Occipital lobe (tissue), 2 donors: ENCODE measurements around the gene KIF6. TPM values are rescaled to one million over a fixed set of nuclear protein-coding genes. Genes with fewer than 3 reads are reported as not detected.

Source experiments
- DNase-seq: peaks from one replicate; lab custom pipeline; 2025; lab: John Stamatoyannopoulos, UW
- total RNA-seq: library from RNA; depleted of rRNA; stranded (reverse); fragments of >200 nt; gene quantifications from one replicate; pipeline ENCODE4 v1.2.3, GENCODE V29; 2014

The KIF6 gene
- total RNA-seq, 1 donor from 2014 or later, result 3.3 TPM

DNA sequence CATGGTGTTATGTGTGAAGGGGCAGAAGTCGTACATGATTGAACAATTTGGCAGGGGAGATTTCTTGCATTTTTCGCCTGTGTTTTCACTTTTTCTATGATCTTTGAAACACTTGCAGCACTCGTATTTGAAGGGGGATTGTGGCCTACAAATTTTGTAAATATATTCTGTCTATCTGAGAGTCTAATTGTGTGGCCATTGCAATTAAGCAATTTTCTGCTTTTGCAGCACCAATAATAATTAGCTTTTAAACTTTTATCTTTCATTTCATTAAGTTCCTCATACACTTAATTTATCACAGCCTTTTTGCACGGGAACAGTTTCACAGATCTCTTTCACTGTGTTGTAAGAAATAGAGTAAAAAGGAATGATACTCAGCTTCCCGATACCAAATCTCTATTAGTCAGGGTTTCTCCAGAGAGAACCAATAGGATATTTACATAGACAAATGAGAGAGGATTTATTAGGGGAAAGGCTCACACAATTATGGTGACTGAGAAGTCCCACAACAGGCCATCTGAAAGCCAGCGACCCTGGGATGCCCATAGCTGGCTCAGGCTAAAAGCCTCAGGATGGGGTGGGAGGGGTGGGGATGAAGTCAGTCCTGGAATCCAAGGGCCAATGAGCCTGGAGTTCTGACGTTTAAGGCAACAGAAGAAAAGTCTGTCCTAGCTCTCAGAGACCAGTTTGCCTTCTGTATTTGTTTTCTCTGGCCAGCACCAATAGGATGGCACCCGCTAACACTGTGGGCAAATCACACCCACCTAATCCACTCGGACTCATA, 58.3 kb downstream of the KIF6 start:
- no peak for DNase-seq

DNA sequence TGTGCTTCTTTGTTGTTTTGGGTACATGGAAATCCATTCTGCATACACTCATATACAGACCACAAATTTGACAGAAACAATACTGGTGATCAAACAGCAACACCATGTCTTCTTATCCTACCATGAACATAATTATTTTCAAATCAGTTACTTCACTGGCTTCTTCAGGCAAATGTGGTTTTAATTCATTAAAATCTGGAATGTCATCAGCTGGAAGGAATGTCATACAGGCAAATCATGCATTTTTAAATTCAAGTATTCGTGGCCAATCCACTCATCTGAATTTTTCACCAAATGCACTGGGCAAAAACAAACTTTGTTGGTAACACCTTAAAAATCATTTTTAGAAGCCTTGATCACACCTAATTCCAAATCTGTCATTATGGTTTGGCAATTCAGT, 59.3 kb downstream of the KIF6 start:
- no peak for DNase-seq

DNA sequence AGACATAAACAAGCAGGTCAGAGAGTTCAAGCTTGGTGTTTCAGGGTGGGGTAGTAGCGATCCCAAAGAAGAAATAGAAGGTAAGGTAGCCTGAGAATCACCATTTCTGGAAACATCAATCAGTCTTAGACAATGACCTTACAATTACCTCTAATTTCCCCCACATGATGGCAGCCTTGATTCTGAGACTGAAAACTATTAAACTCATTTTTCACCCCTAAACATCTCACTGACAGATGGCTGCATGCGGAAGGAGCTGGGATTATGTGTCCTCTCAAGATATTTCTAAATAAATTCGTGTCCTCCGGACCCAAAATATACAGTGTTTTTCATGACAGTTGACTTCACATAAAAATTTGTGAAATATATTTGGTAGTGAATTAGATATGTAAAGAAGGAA, 61.0 kb downstream of the KIF6 start:
- DNase-seq, result no peak

DNA sequence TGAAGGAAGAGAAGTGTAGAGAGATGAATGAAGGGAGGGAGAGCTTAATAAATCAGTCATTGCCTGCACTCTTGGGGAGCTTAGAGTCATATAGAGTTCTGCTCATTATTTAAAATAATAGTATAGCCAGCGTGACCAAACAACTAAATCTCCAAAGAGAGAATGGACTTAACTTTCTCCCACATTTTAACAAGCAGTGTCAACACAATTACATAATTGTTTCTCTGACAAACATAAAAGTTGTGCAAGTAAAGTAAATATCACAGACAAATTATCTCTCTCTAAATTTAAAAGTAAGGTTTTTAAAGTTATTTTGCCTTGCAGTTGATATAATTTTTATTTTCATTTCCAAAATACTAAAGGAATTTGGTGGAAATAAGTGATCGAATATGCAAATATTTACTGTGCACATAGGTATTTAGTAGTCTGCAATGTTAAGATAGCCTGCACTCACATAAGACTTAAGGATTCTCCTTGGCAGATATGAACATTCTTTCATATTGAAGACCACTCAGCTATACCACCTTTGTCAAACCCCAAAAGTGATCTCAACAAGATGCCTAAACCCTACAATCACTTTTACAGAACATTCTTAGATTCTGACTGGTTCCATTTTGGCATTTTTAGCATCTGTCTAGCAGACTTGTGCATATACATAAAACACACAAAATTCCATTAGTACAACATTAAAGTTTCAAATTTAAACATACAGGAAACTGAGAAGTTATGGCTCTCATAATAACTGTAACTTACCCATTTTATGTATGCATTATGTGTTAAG, 67.7 kb downstream of the KIF6 start:
- no peak for DNase-seq

DNA sequence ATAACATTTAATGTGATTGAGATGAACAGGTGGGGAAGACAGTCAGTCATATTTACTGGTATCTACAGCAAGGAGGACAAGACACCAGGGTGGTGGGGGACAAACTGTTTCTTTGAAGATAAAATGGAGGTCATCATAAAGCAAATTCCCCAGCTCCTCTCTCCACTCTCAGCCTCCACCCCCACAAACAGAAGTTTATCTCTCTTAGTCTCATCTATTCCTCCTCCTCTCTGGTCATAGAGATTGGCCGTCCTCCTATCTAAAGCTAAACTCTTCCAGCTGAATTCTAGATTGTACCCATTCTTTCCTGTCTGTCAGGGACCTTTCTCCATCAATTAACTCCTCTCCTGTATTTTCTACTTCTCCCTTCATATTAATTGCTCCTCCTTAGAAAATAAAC, 71.1 kb downstream of the KIF6 start:
- no peak for DNase-seq

DNA sequence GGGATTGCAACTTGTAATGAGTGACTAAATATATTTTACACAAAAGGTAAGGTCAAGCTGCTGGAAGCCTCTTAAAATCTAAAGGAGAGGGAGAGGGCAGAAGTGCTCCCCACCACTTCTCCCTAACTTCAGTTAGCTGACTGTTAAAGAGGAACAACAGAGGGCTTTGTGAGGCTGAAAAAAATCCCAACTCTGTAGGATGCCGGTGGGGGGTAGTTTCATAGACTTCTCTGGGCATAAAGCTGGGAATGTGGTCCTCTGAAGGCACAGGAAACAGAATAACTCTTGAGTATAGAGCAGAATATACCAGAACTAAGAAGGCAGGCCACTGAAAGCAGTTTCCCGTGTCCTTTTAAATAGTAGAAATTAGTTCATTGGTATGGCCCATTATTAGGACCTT, 71.6 kb downstream of the KIF6 start:
- DNase-seq, result no peak

DNA sequence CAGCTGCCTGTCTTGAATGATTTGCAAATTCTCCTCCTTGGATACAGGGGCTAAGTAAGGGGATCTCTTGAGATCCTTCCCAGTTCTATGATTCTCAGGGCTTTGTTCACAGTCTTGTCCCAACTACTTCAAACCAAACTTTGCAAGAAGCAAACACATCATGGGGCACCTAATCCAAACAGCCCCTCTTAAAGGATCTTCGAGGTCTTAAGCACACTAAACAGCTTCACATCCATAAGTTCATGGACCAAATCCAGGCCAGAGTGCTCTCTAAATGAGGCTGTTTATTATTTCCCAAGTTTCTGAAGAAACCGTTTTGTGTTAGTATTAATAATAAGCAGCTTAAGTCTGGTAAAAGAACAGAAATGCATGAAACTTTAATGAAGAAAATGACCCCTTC, 75.2 kb downstream of the KIF6 start:
- no peak for DNase-seq

DNA sequence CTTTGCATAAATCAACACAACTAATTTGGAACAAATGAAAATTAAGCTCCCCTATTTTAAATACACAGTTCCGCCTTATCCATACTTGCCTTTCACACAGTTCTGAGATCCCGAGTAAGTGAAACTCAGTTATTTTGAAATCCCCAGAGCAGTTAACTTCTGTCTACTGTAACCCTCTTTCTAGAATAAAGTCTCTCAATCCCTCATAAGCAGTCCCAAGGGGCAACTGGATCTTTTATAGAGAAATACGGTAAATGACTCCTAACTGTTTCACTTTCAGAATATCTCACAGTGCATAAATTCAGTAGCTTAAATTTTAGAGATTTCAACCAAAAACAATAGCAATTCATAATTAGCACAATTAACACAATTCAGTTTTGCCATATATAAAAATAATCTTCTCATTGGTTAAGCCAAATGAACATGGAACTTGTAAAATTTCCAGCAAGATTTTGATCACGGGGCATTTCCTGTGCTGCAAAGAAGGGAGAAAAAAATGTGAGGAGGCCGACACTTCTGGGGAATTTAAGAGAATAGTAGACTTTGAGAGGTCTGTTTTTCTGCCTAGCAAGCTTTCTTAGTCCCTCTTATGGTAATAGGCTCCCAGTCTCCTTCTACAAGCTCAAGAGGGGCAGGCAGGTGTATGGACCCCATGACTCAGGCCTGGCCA, 78.3 kb downstream of the KIF6 start:
- DNase-seq, result no peak

DNA sequence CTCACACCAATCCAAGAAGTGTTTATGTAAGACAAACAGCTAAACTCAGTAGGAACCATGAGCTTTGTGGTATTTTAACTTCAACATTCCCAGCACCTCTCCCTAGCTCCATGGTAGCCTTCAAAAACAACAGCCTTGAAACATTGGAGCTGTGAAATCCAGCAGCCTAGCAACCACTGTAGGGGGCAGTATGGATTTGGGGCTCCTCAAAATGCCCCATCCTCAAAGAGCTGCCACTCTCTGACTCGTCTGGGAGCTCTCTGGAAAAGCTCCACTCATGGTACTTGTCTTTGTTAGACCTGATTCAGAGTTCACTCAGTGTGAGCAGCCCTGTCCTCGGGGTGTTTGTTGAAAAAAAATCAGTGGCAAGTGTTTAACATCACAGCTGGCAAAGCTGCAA, 82.9 kb downstream of the KIF6 start:
- no peak for DNase-seq

DNA sequence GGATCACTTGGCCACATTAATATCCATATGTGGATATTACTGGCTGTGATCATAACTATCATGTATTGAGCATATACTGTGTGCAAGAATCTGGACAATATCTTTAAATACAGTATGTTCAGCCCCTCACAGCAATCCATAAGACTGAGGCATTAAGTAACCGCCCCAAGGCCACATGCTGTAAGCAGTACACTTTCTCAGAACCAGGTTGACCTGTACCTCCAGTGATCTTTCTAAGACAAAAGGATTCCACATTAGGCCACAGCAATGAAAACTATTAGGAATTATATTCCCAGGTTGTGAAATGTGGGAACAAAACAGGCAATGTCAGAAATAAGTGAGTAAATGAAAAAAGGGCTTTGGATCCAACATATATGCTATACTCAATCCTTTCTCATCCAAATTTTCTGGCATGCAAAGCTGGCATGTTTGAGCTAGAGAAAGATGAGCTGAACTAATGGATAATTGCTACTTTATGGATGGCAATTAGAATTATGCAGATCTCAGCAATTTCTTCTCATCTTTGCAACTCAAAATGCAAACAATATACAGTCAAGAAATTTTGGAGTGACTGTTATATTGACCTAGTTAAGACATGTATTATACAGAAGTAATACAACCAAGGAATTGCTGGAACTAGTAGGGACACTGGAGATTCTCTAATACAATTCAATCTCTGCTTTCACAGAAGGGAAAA, 86.9 kb downstream of the KIF6 start:
- no peak for DNase-seq

DNA sequence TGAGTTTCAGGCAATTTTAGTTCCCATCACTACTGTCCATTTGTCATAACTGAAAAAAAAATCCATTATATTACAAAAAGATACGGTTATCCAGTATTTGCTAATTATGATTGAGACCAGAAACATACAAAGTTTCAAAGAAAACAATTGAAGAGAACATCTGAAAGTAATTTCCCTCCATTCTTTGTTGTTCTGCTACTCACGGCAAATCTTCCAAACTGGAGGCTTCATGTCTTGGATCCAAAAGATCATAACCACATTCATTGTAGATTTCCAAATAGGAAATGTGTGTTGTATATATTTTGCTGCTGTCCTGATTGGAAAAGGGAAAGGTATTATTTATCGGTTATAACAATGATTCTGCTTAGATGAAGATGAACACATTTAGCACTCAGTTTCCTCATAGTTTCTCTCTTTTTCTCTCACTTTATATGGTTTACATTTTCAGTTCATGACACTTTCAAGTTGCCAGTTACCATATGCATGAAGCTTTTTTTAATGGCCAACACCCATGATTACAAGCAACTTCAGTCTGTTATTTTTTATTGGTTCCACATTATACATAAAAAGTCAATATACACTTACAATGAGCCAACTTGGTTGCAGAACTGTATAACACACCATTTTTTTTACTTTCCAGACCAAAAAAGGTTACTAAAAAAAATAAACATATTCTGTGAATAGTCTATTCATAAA, 90.4 kb downstream of the KIF6 start:
- DNase-seq, result no peak

DNA sequence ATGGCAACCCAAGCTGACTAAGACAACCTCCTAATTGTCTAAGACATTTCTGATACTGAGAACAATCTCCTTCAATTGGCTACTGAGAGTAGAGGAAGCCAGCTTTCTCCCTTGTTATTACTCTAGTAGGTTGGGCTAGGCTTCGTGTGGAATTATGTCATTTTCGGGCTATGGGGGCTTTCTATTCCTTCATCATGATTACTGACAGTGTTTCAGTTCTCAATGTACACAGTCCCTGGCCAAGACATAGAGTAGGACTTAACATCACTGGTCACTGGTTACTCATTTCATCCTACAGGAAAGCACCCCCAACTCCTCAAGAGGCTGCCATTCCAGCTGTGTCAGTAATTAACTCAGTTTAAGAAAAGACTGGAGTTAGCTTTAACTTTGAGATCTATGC, 100.0 kb downstream of the KIF6 start:
- DNase-seq, result no peak

DNA sequence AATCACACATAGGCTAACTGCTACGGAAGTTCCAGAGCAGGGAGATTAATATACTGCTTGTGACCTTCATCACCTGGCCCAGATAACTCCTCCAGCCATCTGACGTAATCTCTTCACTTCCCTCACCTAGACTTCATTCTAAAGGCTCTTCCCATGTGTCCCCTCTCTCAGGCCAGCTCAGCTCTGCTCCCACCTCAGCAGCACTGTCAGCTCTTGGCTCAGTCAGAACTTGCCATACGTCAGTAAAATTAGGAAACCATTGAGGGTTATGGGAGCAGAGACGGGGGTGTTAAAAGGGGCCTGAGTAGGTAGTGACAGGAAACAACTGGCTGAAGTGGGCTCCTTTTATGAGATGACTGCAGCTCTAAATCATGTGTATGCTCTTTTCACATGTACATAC, 101.5 kb downstream of the KIF6 start:
- no peak for DNase-seq

DNA sequence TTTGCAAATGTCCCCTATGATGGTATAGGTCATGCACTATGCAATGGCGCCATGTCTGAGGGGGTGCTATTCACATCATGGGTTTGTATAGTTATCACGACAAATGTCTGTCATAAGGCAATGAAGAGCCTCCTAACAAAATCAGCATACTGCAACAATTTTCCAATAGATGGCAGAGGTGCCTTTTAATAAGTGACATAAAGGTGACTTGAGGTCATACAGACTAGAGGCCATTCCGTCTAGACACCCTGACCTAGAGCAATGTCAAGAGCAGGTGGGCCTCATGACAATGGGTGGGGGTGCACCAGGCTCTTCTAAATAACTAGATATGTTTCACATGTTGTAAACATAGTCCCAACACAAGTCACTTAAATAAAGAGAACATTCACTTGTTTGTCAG, 107.7 kb downstream of the KIF6 start:
- DNase-seq, result no peak

DNA sequence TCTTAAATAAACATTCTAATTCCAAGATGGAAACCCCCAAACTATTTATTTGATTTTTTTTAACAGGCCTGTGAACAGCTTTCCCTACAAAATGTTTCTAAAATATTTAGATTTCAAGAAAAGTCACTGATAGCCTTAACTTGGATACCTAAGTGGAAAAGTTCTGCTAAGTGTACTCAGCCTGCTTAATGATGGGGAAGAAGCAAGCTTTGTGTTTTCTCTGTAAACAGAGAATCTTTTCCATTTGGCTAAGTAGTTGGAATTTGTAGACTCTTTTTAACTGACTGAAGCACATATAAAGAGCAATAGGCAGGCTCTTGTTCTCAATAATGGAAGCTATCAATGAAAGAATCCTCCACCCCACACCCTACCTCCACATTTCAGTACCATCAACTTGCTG, 108.2 kb downstream of the KIF6 start:
- no peak for DNase-seq

DNA sequence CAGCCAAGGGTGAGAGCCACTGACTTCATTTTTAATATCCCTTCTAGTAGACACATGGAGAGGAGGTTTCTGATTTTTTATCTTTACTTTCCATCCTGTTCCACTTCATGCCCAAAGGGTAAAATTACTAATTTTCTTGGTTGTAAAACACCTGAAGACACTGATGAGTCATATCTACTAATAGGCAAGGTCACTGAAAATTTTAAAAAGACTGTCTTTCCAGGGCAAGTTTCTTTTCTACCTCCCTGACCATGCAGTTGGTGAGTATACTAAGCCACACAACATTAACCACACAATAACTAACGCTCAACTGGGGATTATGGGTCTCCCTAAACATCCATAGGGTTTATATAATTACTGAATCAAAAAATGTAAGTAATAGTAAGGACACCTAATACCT, 109.6 kb downstream of the KIF6 start:
- no peak for DNase-seq

DNA sequence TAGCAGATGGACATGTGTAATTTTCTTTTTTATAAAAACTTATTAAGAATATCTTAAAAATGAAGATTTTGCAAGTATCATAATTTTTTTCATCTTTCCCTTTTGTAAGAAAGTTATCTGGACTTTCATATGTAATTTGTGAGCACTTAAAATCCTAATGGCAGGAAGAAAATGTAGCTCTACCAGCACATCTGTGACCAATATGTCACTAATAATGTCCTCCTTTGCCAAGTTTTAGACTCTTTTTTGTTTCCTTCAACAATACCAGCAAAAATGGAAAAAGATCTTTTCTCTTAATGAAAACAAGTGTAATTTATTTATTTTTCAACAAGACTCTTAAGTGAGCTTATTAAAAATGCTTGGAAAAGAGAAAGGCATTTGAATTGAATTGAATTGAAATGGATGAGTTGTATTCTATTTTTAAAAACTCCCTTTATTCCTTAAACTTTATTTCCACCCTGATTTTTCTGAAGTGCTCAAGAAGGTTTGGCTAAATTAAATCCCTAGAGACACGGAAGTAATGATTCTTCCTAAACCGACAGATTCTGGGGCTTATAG, 110.7 kb downstream of the KIF6 start:
- no peak for DNase-seq

DNA sequence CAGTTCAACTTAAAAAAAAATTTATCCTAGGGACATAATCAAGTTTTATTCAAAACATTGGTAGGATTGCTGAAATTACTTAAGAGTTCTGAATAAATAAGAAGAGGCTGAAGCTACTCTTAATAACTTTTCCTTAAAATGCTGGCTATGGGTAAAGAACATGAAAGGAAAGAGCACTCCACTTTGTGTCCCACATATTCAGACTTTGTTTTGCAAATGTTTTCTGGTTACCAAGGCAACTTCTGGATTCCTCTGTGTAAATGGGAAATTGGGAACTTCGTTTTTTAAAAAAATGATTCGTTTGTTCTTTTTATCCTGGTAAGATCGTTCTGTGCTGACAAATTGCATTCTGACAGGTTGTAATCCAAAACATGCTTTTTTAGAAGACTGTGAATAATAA, 115.0 kb downstream of the KIF6 start:
- DNase-seq, result no peak

DNA sequence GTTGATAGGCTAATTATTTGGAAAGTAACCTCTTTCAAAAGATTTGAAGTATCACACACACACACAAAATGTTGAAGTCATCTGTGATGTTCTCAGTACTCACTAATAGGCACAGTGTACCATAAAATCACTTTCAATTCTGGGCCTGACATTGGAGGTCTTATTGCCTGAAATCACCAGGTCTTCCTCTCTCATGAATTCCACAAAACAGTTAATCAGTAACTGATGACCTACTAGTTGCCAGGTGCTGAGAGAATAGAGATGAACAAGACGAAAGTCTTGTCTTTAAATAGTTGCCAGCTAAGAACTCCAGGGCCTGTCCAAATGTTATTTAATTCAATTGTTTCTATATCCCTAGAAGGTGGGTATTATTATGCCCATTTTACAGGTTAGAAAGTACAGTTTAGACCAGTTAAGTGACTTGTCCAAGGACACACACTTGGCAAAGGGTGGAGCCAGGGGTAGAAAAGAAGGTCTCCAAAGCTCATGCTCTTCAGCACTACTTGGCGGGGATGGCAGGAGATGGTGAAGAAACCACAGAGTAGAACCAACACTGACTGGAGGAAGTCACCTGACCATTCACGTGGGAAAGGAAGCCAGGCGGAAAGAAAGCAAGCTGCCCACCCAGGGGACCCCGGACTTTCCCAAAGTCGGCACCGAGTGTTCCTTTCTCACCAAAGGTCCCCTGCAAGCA, 116.4 kb downstream of the KIF6 start:
- DNase-seq, result no peak
